Activated CD4-positive, alpha-beta T cell treated with anti-CD3 and anti-CD28 coated beads, Interleukin-2, amount 10 ng/mL, durations not matched to agents 24 days and 14 days (primary cell): ENCODE measurements around the gene BCAP29. TPM values are rescaled to one million over a fixed set of nuclear protein-coding genes. Genes with fewer than 3 reads are reported as not detected.

Experiments
- DNase-seq: peaks from one replicate; pipeline ENCODE4 v3.0.0; 2022
- H3K27ac Mint-ChIP-seq: one replicate; pipeline ENCODE4 v1.8.0; 2022; ENCODE audit warnings: mild to moderate bottlenecking, mixed read lengths
- H3K27me3 Mint-ChIP-seq: one replicate; pipeline ENCODE4 v1.8.0; 2022; ENCODE audit warnings: mixed read lengths
- H3K36me3 Mint-ChIP-seq: one replicate; pipeline ENCODE4 v1.8.0; 2022; ENCODE audit warnings: low read depth, mild to moderate bottlenecking, mixed read lengths
- H3K4me1 Mint-ChIP-seq: one replicate; pipeline ENCODE4 v1.8.0; 2021; ENCODE audit warnings: mixed read lengths
- H3K4me3 Mint-ChIP-seq: one replicate; pipeline ENCODE4 v1.8.0; 2022; ENCODE audit warnings: mild to moderate bottlenecking, moderate library complexity, mixed read lengths
- H3K9me3 Mint-ChIP-seq: one replicate; pipeline ENCODE4 v1.8.0; 2021; ENCODE audit warnings: mixed read lengths
- intact Hi-C: fragments of 100-400 bp; cut with micrococcal nuclease; formaldehyde crosslinking; loops from one replicate; pipeline ENCODE4 v1.15.1; 2023
- total RNA-seq: library from RNA; stranded (reverse); gene quantifications from 2 replicates; pipeline ENCODE4 v1.2.3, GENCODE V29; 2022

BCAP29 gene
- total RNA-seq, 1 donor from 2014 or later: 43.6 TPM

- Mint-ChIP-seq H3K4me3 (no peak overlapping the region), H3K9me3 (no peaks in the 10 kb centered on the region), H3K27ac (no peak overlapping the region), H3K4me1 (peaks cover 2% of the 10 kb centered on the region), H3K27me3 (no peaks in the 10 kb centered on the region), H3K36me3 (peaks cover 29% of the 10 kb centered on the region)
- no peak for DNase-seq
- intact Hi-C loops: no loop called here
Measured at GRCh38 chr7:107593025-107593410, 13.0 kb downstream of the BCAP29 start.

GRCh38 chr7:107594961-107595737 lies 15.1 kb downstream of the BCAP29 start:
- Mint-ChIP-seq H3K9me3 (no peaks in the 10 kb centered on the region), H3K27me3 (no peaks in the 10 kb centered on the region), H3K4me1 (no peaks in the 10 kb centered on the region), H3K27ac (no peak overlapping the region), H3K4me3 (no peak overlapping the region), H3K36me3 (peaks cover 31% of the 10 kb centered on the region)
- intact Hi-C loops: no loop called here
- no peak for DNase-seq

GRCh38 chr7:107596881-107597581 lies 17.0 kb downstream of the BCAP29 start:
- H3K4me3 Mint-ChIP-seq: no peak overlapping the region
- no peaks in the 10 kb centered on the region for H3K27me3 Mint-ChIP-seq
- intact Hi-C loops: no loop called here
- H3K9me3 Mint-ChIP-seq: no peaks in the 10 kb centered on the region
- DNase-seq: no peak
- no peaks in the 10 kb centered on the region for H3K4me1 Mint-ChIP-seq
- no peak overlapping the region for H3K27ac Mint-ChIP-seq
- peaks cover 30% of the 10 kb centered on the region for H3K36me3 Mint-ChIP-seq

- H3K4me3 Mint-ChIP-seq: no peak overlapping the region
- intact Hi-C loops: no loop called here
- DNase-seq: no peak
Measured at GRCh38 chr7:107597582-107597916, 17.5 kb downstream of the BCAP29 start.

GRCh38 chr7:107597953-107598352 lies 17.9 kb downstream of the BCAP29 start:
- Mint-ChIP-seq H3K27me3 (no peaks in the 10 kb centered on the region), H3K36me3 (peaks cover 33% of the 10 kb centered on the region), H3K9me3 (no peaks in the 10 kb centered on the region), H3K4me3 (no peak overlapping the region), H3K27ac (no peak overlapping the region), H3K4me1 (no peaks in the 10 kb centered on the region)
- no peak for DNase-seq
- intact Hi-C loops: no loop called here

More at GRCh38 chr7:107597582-107597916, 17.5 kb downstream of the BCAP29 start:
- no peaks in the 10 kb centered on the region for H3K4me1 Mint-ChIP-seq
- no peak overlapping the region for H3K27ac Mint-ChIP-seq
- peaks cover 31% of the 10 kb centered on the region for H3K36me3 Mint-ChIP-seq
- no peaks in the 10 kb centered on the region for H3K27me3 Mint-ChIP-seq
- H3K9me3 Mint-ChIP-seq: no peaks in the 10 kb centered on the region

- intact Hi-C loops: no loop called here
- H3K36me3 Mint-ChIP-seq: peaks cover 28% of the 10 kb centered on the region
- H3K27ac Mint-ChIP-seq: no peak overlapping the region
- H3K27me3 Mint-ChIP-seq: no peaks in the 10 kb centered on the region
- no peaks in the 10 kb centered on the region for H3K9me3 Mint-ChIP-seq
- H3K4me3 Mint-ChIP-seq: no peak overlapping the region
- no peak for DNase-seq
- H3K4me1 Mint-ChIP-seq: no peaks in the 10 kb centered on the region
Measured at GRCh38 chr7:107599262-107599661, 19.2 kb downstream of the BCAP29 start.

GRCh38 chr7:107600816-107601215 lies 20.8 kb downstream of the BCAP29 start:
- no peak for DNase-seq
- no peaks in the 10 kb centered on the region for H3K27me3 Mint-ChIP-seq
- H3K4me1 Mint-ChIP-seq: peaks cover 3% of the 10 kb centered on the region
- H3K27ac Mint-ChIP-seq: no peak overlapping the region
- H3K36me3 Mint-ChIP-seq: peaks cover 23% of the 10 kb centered on the region
- H3K9me3 Mint-ChIP-seq: no peaks in the 10 kb centered on the region
- no peak overlapping the region for H3K4me3 Mint-ChIP-seq
- intact Hi-C loops: no loop called here

GRCh38 chr7:107605218-107605815 lies 25.3 kb downstream of the BCAP29 start:
- DNase-seq: no peak
- Mint-ChIP-seq H3K27me3 (no peaks in the 10 kb centered on the region), H3K9me3 (no peaks in the 10 kb centered on the region), H3K27ac (no peak overlapping the region), H3K4me3 (no peak overlapping the region), H3K4me1 (peaks cover 3% of the 10 kb centered on the region), H3K36me3 (peaks cover 25% of the 10 kb centered on the region)
- intact Hi-C loops: no loop called here

GRCh38 chr7:107606303-107606702 lies 26.3 kb downstream of the BCAP29 start:
- no peaks in the 10 kb centered on the region for H3K9me3 Mint-ChIP-seq
- H3K36me3 Mint-ChIP-seq: peaks cover 23% of the 10 kb centered on the region
- H3K4me3 Mint-ChIP-seq: no peak overlapping the region
- intact Hi-C loops: no loop called here
- DNase-seq: no peak
- peaks cover 3% of the 10 kb centered on the region for H3K4me1 Mint-ChIP-seq
- no peaks in the 10 kb centered on the region for H3K27me3 Mint-ChIP-seq
- no peak overlapping the region for H3K27ac Mint-ChIP-seq

GRCh38 chr7:107609811-107610261 lies 29.8 kb downstream of the BCAP29 start:
- no peak overlapping the region for H3K27ac Mint-ChIP-seq
- peaks cover 13% of the 10 kb centered on the region for H3K4me1 Mint-ChIP-seq
- peaks cover 7% of the 10 kb centered on the region for H3K9me3 Mint-ChIP-seq
- intact Hi-C loops: no loop called here
- peaks cover 37% of the 10 kb centered on the region for H3K36me3 Mint-ChIP-seq
- H3K27me3 Mint-ChIP-seq: no peaks in the 10 kb centered on the region
- no peak for DNase-seq
- H3K4me3 Mint-ChIP-seq: no peak overlapping the region

- no peak overlapping the region for H3K4me3 Mint-ChIP-seq
- DNase-seq: no peak
- intact Hi-C loops: no loop called here
- peaks cover 9% of the 10 kb centered on the region for H3K9me3 Mint-ChIP-seq
- H3K4me1 Mint-ChIP-seq: peaks cover 15% of the 10 kb centered on the region
- H3K27ac Mint-ChIP-seq: no peak overlapping the region
- H3K36me3 Mint-ChIP-seq: peaks cover 39% of the 10 kb centered on the region
- no peaks in the 10 kb centered on the region for H3K27me3 Mint-ChIP-seq
Measured at GRCh38 chr7:107610323-107610722, 30.3 kb downstream of the BCAP29 start.

GRCh38 chr7:107613439-107613838 lies 33.4 kb downstream of the BCAP29 start:
- intact Hi-C loops: no loop called here
- H3K4me1 Mint-ChIP-seq: peaks cover 23% of the 10 kb centered on the region
- peaks cover 40% of the 10 kb centered on the region for H3K36me3 Mint-ChIP-seq
- H3K4me3 Mint-ChIP-seq: no peak overlapping the region
- peaks cover 9% of the 10 kb centered on the region for H3K9me3 Mint-ChIP-seq
- H3K27me3 Mint-ChIP-seq: no peaks in the 10 kb centered on the region
- DNase-seq: no peak
- no peak overlapping the region for H3K27ac Mint-ChIP-seq

- Mint-ChIP-seq H3K36me3 (peaks cover 35% of the 10 kb centered on the region), H3K27me3 (no peaks in the 10 kb centered on the region), H3K4me3 (no peak overlapping the region), H3K27ac (no peak overlapping the region), H3K4me1 (peaks cover 23% of the 10 kb centered on the region), H3K9me3 (peaks cover 9% of the 10 kb centered on the region)
- intact Hi-C loops: no loop called here
- no peak for DNase-seq
Measured at GRCh38 chr7:107613948-107614347, 33.9 kb downstream of the BCAP29 start.

GRCh38 chr7:107614425-107614824 lies 34.4 kb downstream of the BCAP29 start:
- DNase-seq: no peak
- intact Hi-C loops: no loop called here
- peaks cover 23% of the 10 kb centered on the region for H3K4me1 Mint-ChIP-seq
- H3K36me3 Mint-ChIP-seq: peaks cover 34% of the 10 kb centered on the region
- peaks cover 9% of the 10 kb centered on the region for H3K9me3 Mint-ChIP-seq
- H3K27me3 Mint-ChIP-seq: no peaks in the 10 kb centered on the region
- H3K4me3 Mint-ChIP-seq: no peak overlapping the region
- H3K27ac Mint-ChIP-seq: no peak overlapping the region
